Adrenal gland (tissue), 5 donors: Measurements from ENCODE around the gene TMEM250.

Experiments
- POLR2A ChIP-seq, 2 donors: fragments of 450-650 bp; IDR thresholded peaks; one replicate each; pipeline ENCODE4 v1.6.1; 2017; ENCODE audit warnings: antibody characterized with exemption in 2 of 2, mild to moderate bottlenecking in 2 of 2, moderate library complexity in 1 of 2
- TF ChIP-seq, protein P1 (sequence below), 6 experiments: fragments of 450-650 bp in 4 of 6; fragments of 200-600 bp in 2 of 6; sonication (generic) in 1 of 6; IDR thresholded peaks; 1 replicate in 5 of 6; 2 replicates in 1 of 6; pipeline versions ENCODE4 v1.5.1 to v1.8.0; 2016 to 2021; ENCODE audit warnings: antibody characterized with exemption in 6 of 6, mild to moderate bottlenecking in 2 of 6, moderate library complexity in 1 of 6
- donor health status: DM: no; HTN: no; CAD: no.

DNA sequence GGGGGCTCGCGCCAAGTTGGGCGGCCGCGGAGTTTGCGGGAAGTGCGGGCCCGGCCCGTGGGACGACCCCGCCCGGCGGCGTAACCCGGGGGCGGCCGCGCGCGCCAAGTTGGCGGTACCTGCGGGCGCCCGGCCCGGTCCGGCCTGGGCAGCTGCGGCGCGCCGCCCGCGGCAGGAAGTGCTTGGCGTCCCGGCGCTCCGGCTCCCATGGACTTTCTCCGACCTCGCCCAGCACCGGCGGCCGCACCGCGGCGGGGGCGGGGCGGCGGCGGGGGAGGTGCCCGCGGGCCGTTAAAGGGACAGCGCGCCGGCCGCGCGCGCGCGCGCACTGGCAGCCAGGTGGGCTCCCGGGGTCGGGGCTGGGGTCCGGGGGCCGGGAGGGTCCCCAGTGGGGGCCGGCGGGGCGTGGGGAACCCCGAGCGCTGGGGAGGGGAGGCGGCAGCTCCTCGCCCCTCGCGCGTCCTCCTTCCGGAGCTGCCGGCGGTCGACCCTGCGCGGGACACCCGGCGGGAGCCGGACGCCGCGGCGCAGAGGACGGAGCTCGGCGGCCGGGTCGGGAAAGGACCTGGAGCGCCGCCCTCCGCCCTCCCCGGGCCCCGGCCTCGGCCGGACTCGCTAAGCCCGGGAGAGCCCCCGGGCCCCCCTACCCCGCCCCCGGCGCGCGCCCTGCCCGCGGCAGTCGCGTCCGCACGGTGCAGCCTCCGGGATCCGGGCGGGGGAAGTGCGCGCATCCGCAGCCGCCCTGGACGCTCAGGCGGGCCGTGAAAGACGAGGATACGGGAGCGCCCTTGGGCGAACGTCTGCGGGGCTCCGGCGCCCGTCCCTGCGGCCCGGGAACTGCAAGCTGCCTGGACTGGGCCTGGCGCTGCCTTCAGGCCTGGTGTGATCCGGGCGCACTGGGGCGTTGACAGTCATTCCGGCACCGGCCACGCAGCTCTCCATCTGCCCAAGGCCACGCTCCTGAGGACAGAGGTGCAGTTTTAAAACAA is 23.3 kb downstream of the TMEM250 start, which contains the start of gene NACC2:
- TF ChIP-seq, protein P1, sequence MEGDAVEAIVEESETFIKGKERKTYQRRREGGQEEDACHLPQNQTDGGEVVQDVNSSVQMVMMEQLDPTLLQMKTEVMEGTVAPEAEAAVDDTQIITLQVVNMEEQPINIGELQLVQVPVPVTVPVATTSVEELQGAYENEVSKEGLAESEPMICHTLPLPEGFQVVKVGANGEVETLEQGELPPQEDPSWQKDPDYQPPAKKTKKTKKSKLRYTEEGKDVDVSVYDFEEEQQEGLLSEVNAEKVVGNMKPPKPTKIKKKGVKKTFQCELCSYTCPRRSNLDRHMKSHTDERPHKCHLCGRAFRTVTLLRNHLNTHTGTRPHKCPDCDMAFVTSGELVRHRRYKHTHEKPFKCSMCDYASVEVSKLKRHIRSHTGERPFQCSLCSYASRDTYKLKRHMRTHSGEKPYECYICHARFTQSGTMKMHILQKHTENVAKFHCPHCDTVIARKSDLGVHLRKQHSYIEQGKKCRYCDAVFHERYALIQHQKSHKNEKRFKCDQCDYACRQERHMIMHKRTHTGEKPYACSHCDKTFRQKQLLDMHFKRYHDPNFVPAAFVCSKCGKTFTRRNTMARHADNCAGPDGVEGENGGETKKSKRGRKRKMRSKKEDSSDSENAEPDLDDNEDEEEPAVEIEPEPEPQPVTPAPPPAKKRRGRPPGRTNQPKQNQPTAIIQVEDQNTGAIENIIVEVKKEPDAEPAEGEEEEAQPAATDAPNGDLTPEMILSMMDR (IDR thresholded peaks at IDR 0.05): peak in 1 of 6 experiments; percentile 4
- peak; percentile 26 to 55 for TF ChIP-seq POLR2A (IDR thresholded peaks at IDR 0.05)
